ENCODE results near the gene TMEM130.

DNA sequence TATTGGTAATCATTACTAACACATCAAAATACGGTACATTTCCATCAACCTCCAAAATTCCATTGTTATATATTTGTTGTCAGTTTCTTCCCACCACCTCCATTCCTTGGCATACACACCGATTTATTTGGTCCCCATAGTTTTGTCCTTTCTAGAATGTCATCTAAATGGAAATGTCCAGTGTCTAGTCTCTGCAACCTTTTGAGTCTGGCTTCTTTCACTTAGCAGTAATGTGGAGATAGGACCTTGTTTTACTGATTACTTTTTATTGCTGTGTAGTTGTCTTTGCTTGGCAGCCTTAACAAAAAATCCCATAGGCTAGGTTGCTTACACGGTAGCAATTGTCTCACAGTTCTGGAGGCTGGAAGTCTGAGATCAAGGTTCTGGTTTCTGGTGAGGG is 31.0 kb upstream of the TMEM130 start:
- TF ChIP-seq, protein P1, sequence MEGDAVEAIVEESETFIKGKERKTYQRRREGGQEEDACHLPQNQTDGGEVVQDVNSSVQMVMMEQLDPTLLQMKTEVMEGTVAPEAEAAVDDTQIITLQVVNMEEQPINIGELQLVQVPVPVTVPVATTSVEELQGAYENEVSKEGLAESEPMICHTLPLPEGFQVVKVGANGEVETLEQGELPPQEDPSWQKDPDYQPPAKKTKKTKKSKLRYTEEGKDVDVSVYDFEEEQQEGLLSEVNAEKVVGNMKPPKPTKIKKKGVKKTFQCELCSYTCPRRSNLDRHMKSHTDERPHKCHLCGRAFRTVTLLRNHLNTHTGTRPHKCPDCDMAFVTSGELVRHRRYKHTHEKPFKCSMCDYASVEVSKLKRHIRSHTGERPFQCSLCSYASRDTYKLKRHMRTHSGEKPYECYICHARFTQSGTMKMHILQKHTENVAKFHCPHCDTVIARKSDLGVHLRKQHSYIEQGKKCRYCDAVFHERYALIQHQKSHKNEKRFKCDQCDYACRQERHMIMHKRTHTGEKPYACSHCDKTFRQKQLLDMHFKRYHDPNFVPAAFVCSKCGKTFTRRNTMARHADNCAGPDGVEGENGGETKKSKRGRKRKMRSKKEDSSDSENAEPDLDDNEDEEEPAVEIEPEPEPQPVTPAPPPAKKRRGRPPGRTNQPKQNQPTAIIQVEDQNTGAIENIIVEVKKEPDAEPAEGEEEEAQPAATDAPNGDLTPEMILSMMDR (IDR thresholded peaks at IDR 0.05) = no peak
- no peak for TF ChIP-seq POLR2A (IDR thresholded peaks at IDR 0.05)

Data from upper lobe of left lung (tissue), 4 donors.